ENCODE data around the gene TRMT1. TPM values are rescaled to one million over a fixed set of nuclear protein-coding genes. Genes with fewer than 3 reads are reported as not detected.

TRMT1 gene
- total RNA-seq, 1 donor from 2014 or later = 28.0 TPM

GRCh38 chr19:13128583-13128982 lies 12.0 kb upstream of the TRMT1 start:
- Histone ChIP-seq H3K4me1 (no peaks in the 10 kb centered on the region), H3K36me3 (no peaks in the 10 kb centered on the region), H3K4me3 (no peak overlapping the region), H3K27me3 (no peaks in the 10 kb centered on the region), H3K27ac (no peak overlapping the region), H3K9me3 (no peaks in the 10 kb centered on the region)
- no peak for DNase-seq (ENCODE audit: extremely low spot score in 2 of 2)
- intact Hi-C loops (cut with DNase I) = no loop called here
- no peak for TF ChIP-seq POLR2AphosphoS5 (IDR thresholded peaks at IDR 0.05; ENCODE audit: insufficient read depth in 1 of 2, low read depth in 1 of 2)
- no peak for TF ChIP-seq POLR2A (IDR thresholded peaks at IDR 0.05)
- no peak for TF ChIP-seq CTCF (IDR thresholded peaks at IDR 0.05)

- intact Hi-C loops (cut with DNase I) = no loop called here
- no peak overlapping the region for H3K27ac ChIP-seq
- no peak for DNase-seq (ENCODE audit: extremely low spot score in 2 of 2)
Observed at GRCh38 chr19:13127811-13128575, 11.5 kb upstream of the TRMT1 start.

GRCh38 chr19:13127051-13127450 lies 10.5 kb upstream of the TRMT1 start:
- TF ChIP-seq CTCF (IDR thresholded peaks at IDR 0.05) (no peak), POLR2A (IDR thresholded peaks at IDR 0.05) (no peak), POLR2AphosphoS5 (IDR thresholded peaks at IDR 0.05; ENCODE audit: insufficient read depth in 1 of 2, low read depth in 1 of 2) (no peak)
- Histone ChIP-seq H3K9me3 (no peaks in the 10 kb centered on the region), H3K4me3 (no peak overlapping the region), H3K27me3 (no peaks in the 10 kb centered on the region), H3K27ac (no peak overlapping the region), H3K4me1 (peaks cover 1% of the 10 kb centered on the region), H3K36me3 (no peaks in the 10 kb centered on the region)
- no peak for DNase-seq (ENCODE audit: extremely low spot score in 2 of 2)
- intact Hi-C loops (cut with DNase I) = no loop called here

More at GRCh38 chr19:13127811-13128575, 11.5 kb upstream of the TRMT1 start:
- no peak overlapping the region for H3K4me3 ChIP-seq
- no peaks in the 10 kb centered on the region for H3K9me3 ChIP-seq
- TF ChIP-seq POLR2A (IDR thresholded peaks at IDR 0.05) = no peak
- no peak for TF ChIP-seq CTCF (IDR thresholded peaks at IDR 0.05)
- no peak for TF ChIP-seq POLR2AphosphoS5 (IDR thresholded peaks at IDR 0.05; ENCODE audit: insufficient read depth in 1 of 2, low read depth in 1 of 2)
- H3K27me3 ChIP-seq = no peaks in the 10 kb centered on the region
- no peaks in the 10 kb centered on the region for H3K4me1 ChIP-seq
- H3K36me3 ChIP-seq = no peaks in the 10 kb centered on the region

GRCh38 chr19:13122980-13123957 lies 6.7 kb upstream of the TRMT1 start:
- H3K27me3 ChIP-seq = no peaks in the 10 kb centered on the region
- peaks cover 31% of the 10 kb centered on the region for H3K4me1 ChIP-seq
- H3K9me3 ChIP-seq = no peaks in the 10 kb centered on the region
- H3K27ac ChIP-seq = no peak overlapping the region
- no peak for DNase-seq (ENCODE audit: extremely low spot score in 2 of 2)
- intact Hi-C loops (cut with DNase I) = no loop called here
- no peaks in the 10 kb centered on the region for H3K36me3 ChIP-seq
- no peak overlapping the region for H3K4me3 ChIP-seq
- TF ChIP-seq CTCF (IDR thresholded peaks at IDR 0.05) (no peak), POLR2AphosphoS5 (IDR thresholded peaks at IDR 0.05; ENCODE audit: insufficient read depth in 1 of 2, low read depth in 1 of 2) (no peak), POLR2A (IDR thresholded peaks at IDR 0.05) (no peak)
